Left lung (tissue), 10 donors: ENCODE results near the gene KANSL3. TPM values are rescaled to one million over a fixed set of nuclear protein-coding genes. Genes with fewer than 3 reads are reported as not detected.
A peak's percentile ranks its signal among the peaks of the same experiment; 100 is the strongest.

Experiments
- ATAC-seq: fragments of 200-7000 bp; cut with Tn5 transposase; one replicate; pipeline ENCODE4 v1.9.1; 2020; ENCODE audit warnings: moderate library complexity
- DNase-seq, 4 donors: peaks; one replicate each; pipeline ENCODE4 v3.0.0-alpha.2; 2013 to 2020
- H3K27ac ChIP-seq, 2 donors: fragments of 200-600 bp; sonication (generic) in 1 of 2; one replicate each; pipeline versions ENCODE4 v1.5.0 to v1.8.0; 2020 to 2021
- H3K27me3 ChIP-seq, 2 donors: fragments of 200-600 bp; sonication (generic) in 1 of 2; one replicate each; pipeline versions ENCODE4 v1.5.0 to v1.8.0; 2020 to 2021
- H3K36me3 ChIP-seq, 2 donors: fragments of 200-600 bp; sonication (generic) in 1 of 2; one replicate each; pipeline versions ENCODE4 v1.5.0 to v1.8.0; 2020 to 2021
- H3K4me1 ChIP-seq, 2 donors: fragments of 200-600 bp; one replicate each; pipeline ENCODE4 v1.8.0; 2021
- H3K4me3 ChIP-seq, 2 donors: fragments of 200-600 bp; sonication (generic) in 1 of 2; one replicate each; pipeline versions ENCODE4 v1.5.0 to v1.8.0; 2020 to 2021; ENCODE audit warnings: mild to moderate bottlenecking in 1 of 2
- H3K9me3 ChIP-seq, 2 donors: fragments of 200-600 bp; sonication (generic) in 1 of 2; one replicate each; pipeline versions ENCODE4 v1.5.0 to v1.8.0; 2020 to 2021
- intact Hi-C, 2 donors: fragments of 100-400 bp; cut with DNase I; formaldehyde crosslinking; loops; one replicate each; pipeline versions ENCODE4 v1.11.2 to v1.14.2; 2022
- polyA plus RNA-seq, 6 donors: library from polyadenylated mRNA; unstranded; fragments of 120-200 nt; gene quantifications; one replicate each; pipeline ENCODE4 v1.2.1, GENCODE V29; 2013; ENCODE audit not compliant: insufficient read length in 6 of 6
- total RNA-seq, 2 donors: library from RNA; stranded (reverse); fragmentation: NEBNext Ultra II Directional; extraction: Animal tissue kit (Norgen Biotek cat#: 25700); gene quantifications; one replicate each; pipeline ENCODE4 v1.2.1, GENCODE V29; 2021
- TF ChIP-seq, protein P1 (sequence below), 2 donors: fragments of 200-600 bp; sonication (generic) in 1 of 2; IDR thresholded peaks; one replicate each; pipeline versions ENCODE4 v1.5.0 to v1.8.0; 2021; ENCODE audit warnings: antibody characterized with exemption in 2 of 2
- donor health status: DM: no; HTN: yes; CAD: no.
- donor health status: DM: no; HTN: no; CAD: no.

KANSL3 gene
- total and polyA plus RNA-seq, 8 donors = 39.9 to 61.5 (median 55.0) TPM

DNA sequence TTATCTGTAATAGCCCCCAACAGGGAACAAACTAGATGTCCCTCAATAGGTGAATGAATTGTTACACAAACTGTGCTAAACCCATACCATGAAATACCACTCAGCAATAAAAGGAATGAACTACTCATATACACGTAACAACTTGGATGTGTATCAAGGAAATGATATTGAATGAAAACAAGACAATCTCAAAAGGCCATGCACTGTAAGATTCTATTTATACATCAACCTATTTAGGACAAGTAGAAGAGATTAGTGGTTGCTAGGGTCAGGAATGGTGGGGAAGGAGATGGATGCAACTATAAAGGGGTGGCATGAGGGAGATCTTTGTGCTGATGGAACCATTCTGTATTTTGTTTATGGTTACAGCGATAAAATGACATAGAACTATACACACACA is 47.1 kb downstream of the KANSL3 start:
- H3K36me3 ChIP-seq = peaks cover 0 to 45% of the 10 kb centered on the region in 2 donors
- TF ChIP-seq, protein P1, sequence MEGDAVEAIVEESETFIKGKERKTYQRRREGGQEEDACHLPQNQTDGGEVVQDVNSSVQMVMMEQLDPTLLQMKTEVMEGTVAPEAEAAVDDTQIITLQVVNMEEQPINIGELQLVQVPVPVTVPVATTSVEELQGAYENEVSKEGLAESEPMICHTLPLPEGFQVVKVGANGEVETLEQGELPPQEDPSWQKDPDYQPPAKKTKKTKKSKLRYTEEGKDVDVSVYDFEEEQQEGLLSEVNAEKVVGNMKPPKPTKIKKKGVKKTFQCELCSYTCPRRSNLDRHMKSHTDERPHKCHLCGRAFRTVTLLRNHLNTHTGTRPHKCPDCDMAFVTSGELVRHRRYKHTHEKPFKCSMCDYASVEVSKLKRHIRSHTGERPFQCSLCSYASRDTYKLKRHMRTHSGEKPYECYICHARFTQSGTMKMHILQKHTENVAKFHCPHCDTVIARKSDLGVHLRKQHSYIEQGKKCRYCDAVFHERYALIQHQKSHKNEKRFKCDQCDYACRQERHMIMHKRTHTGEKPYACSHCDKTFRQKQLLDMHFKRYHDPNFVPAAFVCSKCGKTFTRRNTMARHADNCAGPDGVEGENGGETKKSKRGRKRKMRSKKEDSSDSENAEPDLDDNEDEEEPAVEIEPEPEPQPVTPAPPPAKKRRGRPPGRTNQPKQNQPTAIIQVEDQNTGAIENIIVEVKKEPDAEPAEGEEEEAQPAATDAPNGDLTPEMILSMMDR (IDR thresholded peaks at IDR 0.05) = no peak
- H3K27ac ChIP-seq = no peak overlapping the region
- no peak for DNase-seq
- H3K27me3 ChIP-seq = no peaks in the 10 kb centered on the region
- intact Hi-C loops = no loop called here
- no peak overlapping the region for H3K4me3 ChIP-seq
- no peaks in the 10 kb centered on the region for H3K4me1 ChIP-seq
- H3K9me3 ChIP-seq = no peaks in the 10 kb centered on the region
- ATAC-seq = no peak

DNA sequence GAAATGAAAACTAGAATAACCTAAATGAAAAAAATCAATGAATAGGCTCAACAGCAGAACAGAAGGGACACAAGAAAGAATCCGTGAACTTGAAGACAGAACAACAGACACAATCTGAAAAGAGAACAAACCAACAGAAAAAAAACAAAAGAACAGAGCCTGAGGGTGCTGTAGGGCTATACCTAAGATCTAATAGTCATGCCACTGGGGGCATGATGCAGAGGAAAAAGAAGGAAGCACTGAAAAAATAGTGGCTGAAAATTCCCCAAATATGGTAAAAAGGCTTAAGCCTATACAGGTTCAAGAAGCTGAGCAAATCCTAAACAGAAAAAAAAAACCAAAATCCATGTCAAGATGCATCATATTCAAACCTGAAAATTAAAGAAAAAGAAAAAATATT is 50.3 kb downstream of the KANSL3 start:
- Histone ChIP-seq H3K27ac (no peak overlapping the region), H3K4me3 (no peak overlapping the region), H3K4me1 (no peaks in the 10 kb centered on the region), H3K27me3 (no peaks in the 10 kb centered on the region), H3K36me3 (peaks cover 0 to 17% of the 10 kb centered on the region in 2 donors), H3K9me3 (no peaks in the 10 kb centered on the region)
- TF ChIP-seq, protein P1 (IDR thresholded peaks at IDR 0.05) = no peak
- intact Hi-C loops = no loop called here
- no peak for ATAC-seq
- no peak for DNase-seq

GRCh38 chr2:96584017-96584416 is 54.1 kb downstream of the KANSL3 start:
- H3K27me3 ChIP-seq = no peaks in the 10 kb centered on the region
- no peaks in the 10 kb centered on the region for H3K4me1 ChIP-seq
- no peak overlapping the region for H3K27ac ChIP-seq
- ATAC-seq (no peak), DNase-seq (no peak)
- TF ChIP-seq, protein P1 (IDR thresholded peaks at IDR 0.05) = no peak
- intact Hi-C loops = no loop called here
- H3K4me3 ChIP-seq = no peak overlapping the region
- no peaks in the 10 kb centered on the region for H3K9me3 ChIP-seq
- peaks cover 0 to 4% of the 10 kb centered on the region in 2 donors for H3K36me3 ChIP-seq

- Histone ChIP-seq H3K36me3 (peaks cover 0 to 4% of the 10 kb centered on the region in 2 donors), H3K27me3 (no peaks in the 10 kb centered on the region), H3K4me3 (no peak overlapping the region), H3K27ac (no peak overlapping the region), H3K4me1 (no peaks in the 10 kb centered on the region), H3K9me3 (no peaks in the 10 kb centered on the region)
- TF ChIP-seq, protein P1 (IDR thresholded peaks at IDR 0.05) = no peak
- DNase-seq (no peak), ATAC-seq (peak; percentile 56)
- intact Hi-C loops = no loop called here
Measured at GRCh38 chr2:96580771-96581170, 57.3 kb downstream of the KANSL3 start.

DNA sequence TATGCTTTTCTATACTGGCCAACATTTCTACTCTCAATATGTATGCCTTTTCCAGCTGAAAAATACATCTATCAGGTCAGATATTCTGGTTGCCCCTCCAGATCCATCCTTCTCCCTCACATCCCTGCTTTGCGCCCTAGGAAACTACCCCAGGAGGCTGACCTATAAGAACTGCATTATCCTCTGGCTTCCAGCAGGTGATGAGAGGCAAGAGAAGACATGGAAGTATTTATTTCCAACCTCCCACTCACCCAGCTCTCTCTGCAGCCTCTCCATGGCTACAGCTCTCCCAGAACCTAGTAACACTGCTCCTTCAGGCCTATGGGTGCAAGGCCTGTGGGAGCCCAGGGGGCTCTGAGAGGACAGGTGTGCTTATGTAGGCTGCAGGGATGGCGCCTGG is 58.7 kb downstream of the KANSL3 start:
- Histone ChIP-seq H3K4me1 (no peaks in the 10 kb centered on the region), H3K27ac (no peak overlapping the region), H3K4me3 (no peak overlapping the region), H3K27me3 (no peaks in the 10 kb centered on the region), H3K36me3 (peaks cover 0 to 2% of the 10 kb centered on the region in 2 donors), H3K9me3 (no peaks in the 10 kb centered on the region)
- intact Hi-C loops = no loop called here
- DNase-seq = no peak
- no peak for ATAC-seq
- TF ChIP-seq, protein P1 (IDR thresholded peaks at IDR 0.05) = no peak
